Amniotic stem cell (primary cell): ENCODE data around the gene TSC22D4.

ENCODE experiments used
- DNase-seq: peaks from one replicate; lab custom pipeline; 2025; lab: John Stamatoyannopoulos, UW

The TSC22D4 gene

GRCh38 chr7:100428967-100429636 is 49.9 kb downstream of the TSC22D4 start:
- peak; percentile 100 for DNase-seq

GRCh38 chr7:100428199-100428966 is 50.6 kb downstream of the TSC22D4 start, which contains the start of gene ZCWPW1:
ZCWPW1 (minus strand) TSS chr7:100428703; CDS start chr7:100420649, 8,054 bp downstream.
- peak; percentile 91 for DNase-seq

- no peak for DNase-seq
Measured at GRCh38 chr7:100427762-100428198, 51.2 kb downstream of the TSC22D4 start.

- no peak for DNase-seq
Measured at GRCh38 chr7:100426516-100426915, 52.5 kb downstream of the TSC22D4 start.

- DNase-seq, result no peak
Measured at GRCh38 chr7:100425347-100425746, 53.7 kb downstream of the TSC22D4 start.

- no peak for DNase-seq
Measured at GRCh38 chr7:100423315-100423714, 55.7 kb downstream of the TSC22D4 start.

- no peak for DNase-seq
Measured at GRCh38 chr7:100419660-100420226, 59.3 kb downstream of the TSC22D4 start.

GRCh38 chr7:100418930-100419659 is 59.9 kb downstream of the TSC22D4 start:
- peak; percentile 4 for DNase-seq
